Measurements from ENCODE around the gene RTN4R. TPM values are rescaled to one million over a fixed set of nuclear protein-coding genes. Genes with fewer than 3 reads are reported as not detected.
A peak's percentile ranks its signal among the peaks of the same experiment; 100 is the strongest.

Gene RTN4R
- total and polyA plus RNA-seq, 9 of the 15 experiments (the other 6 are each of a cell fraction or from before 2014, with no cell fraction given), result 0.04 to 2.8 (median 1.4) TPM; not detected in 3

GRCh38 chr22:20292673-20293232 is 24.6 kb upstream of the RTN4R start:
- DNase-seq (ENCODE audit: extremely low read depth in 1 of 4, low spot score in 3 of 4) (no peak), ATAC-seq (peak; percentile 10; the same call in 2 of the 3 replicates), FAIRE-seq (no peak)
- Histone ChIP-seq H3K9me1 (ENCODE audit: control insufficient read depth, insufficient read depth, low read length) (no peaks in the 10 kb centered on the region), H3K9me3 (replicated peaks; ENCODE audit: control insufficient read depth, insufficient read depth, low read depth, low read length) (no peaks in the 10 kb centered on the region), H3K9ac (ENCODE audit: insufficient read depth in 1 of 2, low read depth in 2 of 2, low read length in 2 of 2) (peak overlapping the region in 1 of 2 experiments; percentile 5; a peak in 1 of 4 replicates), H3K36me3 (ENCODE audit: control insufficient read depth, insufficient read depth, low read length) (no peaks in the 10 kb centered on the region), H4K20me1 (replicated peaks; ENCODE audit: control insufficient read depth, insufficient read depth, low read length) (peaks cover 51% of the 10 kb centered on the region), H3K79me2 (ENCODE audit: control insufficient read depth, insufficient read depth, low read length) (no peaks in the 10 kb centered on the region), H3K27ac (ENCODE audit: extremely low read depth, low read depth, low read length) (no peak overlapping the region), H3K27me3 (ENCODE audit: control insufficient read depth in 2 of 2, insufficient read depth in 2 of 2, low read length in 2 of 2) (peaks cover 71 to 96% of the 10 kb centered on the region in 2 experiments), H2AFZ (ENCODE audit: low read depth, low read length) (no peak overlapping the region), H3K4me3 (no peak overlapping the region), H3K4me1 (replicated peaks in 1 of 2; ENCODE audit: control insufficient read depth in 2 of 2, insufficient read depth in 2 of 2, low read length in 2 of 2) (peaks cover 0 to 23% of the 10 kb centered on the region in 2 experiments; a peak in 2 of 5 replicates), H3K4me2 (ENCODE audit: insufficient read depth, low read length) (no peak overlapping the region)
- CTCF ChIA-PET (ENCODE audit: low intra/inter-chr PET ratio), result no interaction called here
- POLR2A ChIA-PET, result interaction anchor here (0.6 to 1.6 kb wide), 8 partner anchors 9 to 1705 kb away, joined by 3 to 8 read pairs (median 3); partner anchors contain the start of gene ZNF74
- BruUV-seq (replicated peaks), result no TSS peak
- in situ Hi-C loops (cut with MboI) (loop anchor here (5.0 kb wide), 1 partner anchor 135 kb away; no protein-coding TSS in a partner anchor), intact Hi-C loops (cut with micrococcal nuclease) (loop anchor here (10.0 kb wide), 1 partner anchor 318 kb away; no protein-coding TSS in a partner anchor)
- 2% methylated on average over 13 of the region's 13 CpGs for WGBS (ENCODE audit: insufficient coverage, low coverage, missing lambda C conversion rate)
- TF ChIP-seq TCF7L2 (IDR thresholded peaks at IDR 0.05; ENCODE audit: low read depth, low read length) (no peak), EZH2 (IDR thresholded peaks at IDR 0.05; ENCODE audit: borderline replicate concordance, low read depth, low read length) (peak; percentile 22; the same call in 1 of the 2 replicates), TGIF2 (CRISPR knock-in tag; IDR thresholded peaks at IDR 0.05) (0 out of 2 replicates have a peak, but pooled peaks have one; percentile 12), NUFIP1 (IDR thresholded peaks at IDR 0.05; ENCODE audit: partially characterized antibody) (no peak), ATF3 (IDR thresholded peaks at IDR 0.05) (no peak), ATF3 (CRISPR knock-in tag; conservative IDR thresholded peaks at IDR 0.05) (no peak), MCM3 (IDR thresholded peaks at IDR 0.05) (peak; percentile 80; the same call in 1 of the 2 replicates), FOSL1 (tag; conservative IDR thresholded peaks at IDR 0.05) (no peak), CBFB (CRISPR knock-in tag; IDR thresholded peaks at IDR 0.05) (no peak), ZC3H4 (CRISPR knock-in tag; IDR thresholded peaks at IDR 0.05; ENCODE audit: borderline replicate concordance) (0 out of 2 replicates have a peak, but pooled peaks have one; percentile 50), RBBP5 (IDR thresholded peaks at IDR 0.05; ENCODE audit: borderline replicate concordance, insufficient read depth, low read length, poor library complexity, severe bottlenecking) (peak; percentile 44), ZFP36 (IDR thresholded peaks at IDR 0.05; ENCODE audit: low read depth, low read length, partially characterized antibody) (peak; percentile 3), NONO (IDR thresholded peaks at IDR 0.05; ENCODE audit: low read depth in 2 of 2, low read length in 1 of 2) (no peak), TAF15 (IDR thresholded peaks at IDR 0.05; ENCODE audit: low read depth, low read length) (0 out of 2 replicates have a peak, but pooled peaks have one; percentile 31), HOXB6 (CRISPR knock-in tag; IDR thresholded peaks at IDR 0.05; ENCODE audit: borderline replicate concordance) (no peak), MCM2 (IDR thresholded peaks at IDR 0.05; ENCODE audit: low read depth) (peak; percentile 46; the same call in 1 of the 2 replicates)
- TF ChIP-seq, protein P1, sequence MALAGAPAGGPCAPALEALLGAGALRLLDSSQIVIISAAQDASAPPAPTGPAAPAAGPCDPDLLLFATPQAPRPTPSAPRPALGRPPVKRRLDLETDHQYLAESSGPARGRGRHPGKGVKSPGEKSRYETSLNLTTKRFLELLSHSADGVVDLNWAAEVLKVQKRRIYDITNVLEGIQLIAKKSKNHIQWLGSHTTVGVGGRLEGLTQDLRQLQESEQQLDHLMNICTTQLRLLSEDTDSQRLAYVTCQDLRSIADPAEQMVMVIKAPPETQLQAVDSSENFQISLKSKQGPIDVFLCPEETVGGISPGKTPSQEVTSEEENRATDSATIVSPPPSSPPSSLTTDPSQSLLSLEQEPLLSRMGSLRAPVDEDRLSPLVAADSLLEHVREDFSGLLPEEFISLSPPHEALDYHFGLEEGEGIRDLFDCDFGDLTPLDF (CRISPR knock-in tag; IDR thresholded peaks at IDR 0.05), result 0 out of 2 replicates have a peak, but pooled peaks have one; percentile 24
- TF ChIP-seq, protein P2, sequence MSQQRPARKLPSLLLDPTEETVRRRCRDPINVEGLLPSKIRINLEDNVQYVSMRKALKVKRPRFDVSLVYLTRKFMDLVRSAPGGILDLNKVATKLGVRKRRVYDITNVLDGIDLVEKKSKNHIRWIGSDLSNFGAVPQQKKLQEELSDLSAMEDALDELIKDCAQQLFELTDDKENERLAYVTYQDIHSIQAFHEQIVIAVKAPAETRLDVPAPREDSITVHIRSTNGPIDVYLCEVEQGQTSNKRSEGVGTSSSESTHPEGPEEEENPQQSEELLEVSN (IDR thresholded peaks at IDR 0.05; ENCODE audit: borderline replicate concordance in 1 of 2, extremely low read depth in 1 of 2, insufficient read depth in 1 of 2, insufficient read length in 1 of 2, low read depth in 1 of 2, low read length in 1 of 2, poor library complexity in 1 of 2, severe bottlenecking in 1 of 2), result peak in 1 of 2 experiments; percentile 39

Data from K562 (cell line).